IMR-90 (cell line): ENCODE results near the gene KCNE4. TPM values are rescaled to one million over a fixed set of nuclear protein-coding genes. Genes with fewer than 3 reads are reported as not detected.

ENCODE experiments used
- ATAC-seq: fragments of 200-7000 bp; cut with Tn5 transposase; 2 replicates; pipeline ENCODE4 v1.9.1; 2020; ENCODE audit warnings: low read depth, mild to moderate bottlenecking, moderate library complexity
- BruUV-seq: library from RNA; stranded (reverse); fragments of 400-500 nt; replicated peaks from 2 replicates; lab custom pipeline; 2021; lab: Mats Ljungman, UMichigan
- CTCF ChIA-PET: fragments of 300-600 bp; formaldehyde crosslinking; extraction: SDS; loops from one replicate; lab custom pipeline; 2021; ENCODE audit warnings: antibody characterized with exemption; lab: Yijun Ruan, JAX
- POLR2A ChIA-PET: fragments of 300-600 bp; sonication (Branson Sonifier 250); formaldehyde crosslinking; loops from one replicate; lab custom pipeline; 2022; ENCODE audit warnings: antibody characterized with exemption; ENCODE audit not compliant: unreplicated experiment; lab: Charles Lee
- DNase-seq: peaks from one replicate; pipeline ENCODE4 v3.0.0; 2013
- H2AFZ ChIP-seq: replicated peaks from 2 replicates; pipeline ENCODE3; 2013; ENCODE audit warnings: low read length, mild to moderate bottlenecking; ENCODE audit not compliant: poor library complexity
- H2AK5ac ChIP-seq: 2 replicates; pipeline ENCODE4 v1.6.1; 2013; ENCODE audit warnings: low read depth, low read length, inconsistent platforms
- H2AK9ac ChIP-seq: replicated peaks from 2 replicates; pipeline ENCODE3; 2013; ENCODE audit warnings: mild to moderate bottlenecking, low read depth, low read length, moderate library complexity; ENCODE audit not compliant: poor library complexity
- H2BK120ac ChIP-seq: 2 replicates; pipeline ENCODE4 v1.6.1; 2013; ENCODE audit warnings: low read depth, low read length, inconsistent platforms
- H2BK15ac ChIP-seq: 3 replicates; pipeline ENCODE4 v1.6.1; 2013; ENCODE audit warnings: low read depth, low read length, inconsistent platforms
- H2BK20ac ChIP-seq: 2 replicates; pipeline ENCODE4 v1.6.1; 2013; ENCODE audit warnings: low read depth, mild to moderate bottlenecking, inconsistent platforms, low read length, moderate library complexity
- H2BK5ac ChIP-seq: 2 replicates; pipeline ENCODE4 v1.6.1; 2013; ENCODE audit warnings: mild to moderate bottlenecking, low read depth, low read length, inconsistent platforms; ENCODE audit not compliant: poor library complexity, severe bottlenecking
- H3K14ac ChIP-seq: replicated peaks from 2 replicates; pipeline ENCODE4 v1.6.1; 2013; ENCODE audit warnings: low read depth, low read length, inconsistent platforms
- H3K18ac ChIP-seq: 2 replicates; pipeline ENCODE4 v1.6.1; 2013; ENCODE audit warnings: low read depth, low read length, control low read depth
- H3K23ac ChIP-seq: 2 replicates; pipeline ENCODE4 v1.6.1; 2013; ENCODE audit warnings: low read depth, low read length, inconsistent platforms
- H3K27ac ChIP-seq: 2 replicates; pipeline ENCODE4 v1.5.1; 2013; ENCODE audit warnings: mild to moderate bottlenecking, control low read depth, low read length; ENCODE audit not compliant: insufficient read depth
- H3K27me3 ChIP-seq: 2 replicates; pipeline ENCODE4 v1.6.1; 2013; ENCODE audit warnings: low read length; ENCODE audit not compliant: control insufficient read depth, insufficient read depth
- H3K36me3 ChIP-seq: 2 replicates; pipeline ENCODE4 v1.6.1; 2013; ENCODE audit warnings: low read length, mixed read lengths; ENCODE audit not compliant: control insufficient read depth, insufficient read depth
- H3K4ac ChIP-seq: 2 replicates; pipeline ENCODE4 v1.6.1; 2013; ENCODE audit warnings: low read depth, low read length, inconsistent platforms
- H3K4me1 ChIP-seq: 2 replicates; pipeline ENCODE4 v1.6.1; 2013; ENCODE audit warnings: low read length, mixed read lengths; ENCODE audit not compliant: control insufficient read depth, insufficient read depth
- H3K4me2 ChIP-seq: 2 replicates; pipeline ENCODE4 v1.6.1; 2013; ENCODE audit warnings: low read depth, mild to moderate bottlenecking, control low read depth, low read length, moderate library complexity
- H3K4me3 ChIP-seq: 2 replicates; pipeline ENCODE4 v1.5.1; 2013; ENCODE audit warnings: low read depth, mild to moderate bottlenecking, control low read depth, low read length, moderate library complexity; ENCODE audit not compliant: insufficient read depth
- H3K56ac ChIP-seq: 2 replicates; pipeline ENCODE4 v1.6.1; 2013; ENCODE audit warnings: low read length, inconsistent platforms; ENCODE audit not compliant: insufficient read depth; ENCODE audit errors: extremely low read depth
- H3K79me1 ChIP-seq, 2 experiments: 2 replicates each; pipeline ENCODE4 v1.6.1; 2013; ENCODE audit warnings: low read length in 2 of 2, inconsistent platforms in 1 of 2, low read depth in 1 of 2
- H3K9ac ChIP-seq: 2 replicates; pipeline ENCODE4 v1.6.1; 2013; ENCODE audit warnings: low read depth, low read length, control low read depth
- H3K9me1 ChIP-seq: 2 replicates; pipeline ENCODE4 v1.6.1; 2013; ENCODE audit warnings: low read length, inconsistent platforms; ENCODE audit not compliant: insufficient read depth
- H3K9me3 ChIP-seq: 2 replicates; pipeline ENCODE4 v1.6.1; 2013; ENCODE audit warnings: low read length; ENCODE audit not compliant: control insufficient read depth, insufficient read depth
- H4K20me1 ChIP-seq: 2 replicates; pipeline ENCODE4 v1.6.1; 2013; ENCODE audit warnings: low read length, inconsistent platforms; ENCODE audit not compliant: insufficient read depth
- H4K5ac ChIP-seq: 2 replicates; pipeline ENCODE4 v1.6.1; 2013; ENCODE audit warnings: mild to moderate bottlenecking, low read depth, low read length, control low read depth
- H4K8ac ChIP-seq, 2 experiments: 2 replicates each; pipeline ENCODE4 v1.6.1; 2013; ENCODE audit warnings: low read depth in 2 of 2, low read length in 2 of 2, control low read depth in 1 of 2, inconsistent platforms in 1 of 2
- H4K91ac ChIP-seq: 2 replicates; pipeline ENCODE4 v1.6.1; 2013; ENCODE audit warnings: low read depth, low read length, inconsistent platforms; ENCODE audit not compliant: insufficient read depth
- CEBPB ChIP-seq: IDR thresholded peaks from 2 replicates; pipeline ENCODE4 v1.6.1; 2012; ENCODE audit warnings: low read depth, low read length, improper control_type of control experiment
- CHD1 ChIP-seq: IDR thresholded peaks from 2 replicates; pipeline ENCODE4 v1.6.1; 2012; ENCODE audit warnings: low read depth, low read length, improper control_type of control experiment
- FOS ChIP-seq: fragments of 150-350 bp; IDR thresholded peaks from 2 replicates; pipeline ENCODE4 v1.6.1; 2016; ENCODE audit warnings: low read depth, low read length
- MAFK ChIP-seq: IDR thresholded peaks from 2 replicates; pipeline ENCODE4 v1.6.1; 2012; ENCODE audit warnings: low read depth, low read length, improper control_type of control experiment
- MXI1 ChIP-seq: IDR thresholded peaks from 2 replicates; pipeline ENCODE4 v1.6.1; 2012; ENCODE audit warnings: low read depth, mild to moderate bottlenecking, low read length, moderate library complexity, borderline replicate concordance
- NFE2L2 ChIP-seq: fragments of 150-350 bp; IDR thresholded peaks from 2 replicates; pipeline ENCODE4 v1.6.1; 2016; ENCODE audit warnings: low read depth, mild to moderate bottlenecking, low read length
- POLR2A ChIP-seq: IDR thresholded peaks from 2 replicates; pipeline ENCODE4 v1.6.1; 2012; ENCODE audit warnings: mild to moderate bottlenecking, low read depth, low read length
- RFX5 ChIP-seq: IDR thresholded peaks from 2 replicates; pipeline ENCODE4 v1.8.0; 2012; ENCODE audit warnings: low read depth, mild to moderate bottlenecking, low read length, moderate library complexity
- SMC3 ChIP-seq: fragments of 150-350 bp; IDR thresholded peaks from 2 replicates; pipeline ENCODE4 v1.6.1; 2016; ENCODE audit warnings: low read depth, mild to moderate bottlenecking, antibody characterized with exemption, low read length, moderate library complexity
- WGBS, 2 experiments: methylation state at CpG; one replicate each; pipeline versions ENCODE4 v1.1.5 to v1.1.7; 2013; ENCODE audit warnings: missing lambda C conversion rate in 2 of 2; ENCODE audit not compliant: insufficient read length in 1 of 2; ENCODE audit errors: extremely low coverage in 2 of 2; 5-methylcytosine and 5-hydroxymethylcytosine counted together
- dilution Hi-C: fragments of 300-500 bp; cut with HindIII; formaldehyde crosslinking; loops from one replicate; pipeline ENCODE4 v1.14.3; 2018; ENCODE audit warnings: low sequenced_read_pairs; ENCODE audit not compliant: unreplicated experiment
- in situ Hi-C: fragments of 300-500 bp; cut with MboI; formaldehyde crosslinking; loops from 3 replicates; pipeline ENCODE4 v1.14.3; 2019; ENCODE audit warnings: low sequenced_read_pairs, inconsistent platforms, mixed read lengths
- intact Hi-C: fragments of 100-400 bp; cut with micrococcal nuclease; formaldehyde crosslinking; loops from 2 replicates; pipeline ENCODE4 v1.10.0; 2022
- polyA plus RNA-seq, 3 experiments: library from polyadenylated mRNA; depleted of rRNA; stranded (reverse); fragments of >200 nt; gene quantifications; 2 replicates each; pipeline ENCODE4 v1.2.3, GENCODE V29; 2012; ENCODE audit warnings: low replicate concordance in 1 of 3
- total RNA-seq: library from RNA; depleted of rRNA; stranded (reverse); fragments of >200 nt; gene quantifications from 2 replicates; pipeline ENCODE4 v1.2.3, GENCODE V29; 2012

Gene KCNE4
- total and polyA plus RNA-seq, 2 of the 4 experiments (the other 2 are of a cell fraction), result 6.6 to 6.8 TPM

- no peaks in the 10 kb centered on the region for H4K20me1 ChIP-seq
- peak overlapping the region; percentile 60 for H2AFZ ChIP-seq
- no peaks in the 10 kb centered on the region for H3K27me3 ChIP-seq
- intact Hi-C loops (no loop called here), in situ Hi-C loops (no loop called here), dilution Hi-C loops (no loop called here)
- peak overlapping the region in 1 of 2 experiments; percentile 55; a peak in 3 of 4 replicates for H4K8ac ChIP-seq
- peak; percentile 97 for DNase-seq
- peak overlapping the region; percentile 12 for H2AK9ac ChIP-seq
- H3K4me1 ChIP-seq, result peaks cover 19% of the 10 kb centered on the region
- peak overlapping the region; percentile 26; the same call in 1 of the 2 replicates for H2AK5ac ChIP-seq
- H3K4me3 ChIP-seq, result no peak overlapping the region; the same call in 1 of the 2 replicates
- peaks cover 15% of the 10 kb centered on the region for H3K9me1 ChIP-seq
- WGBS, 2 experiments, result 0% methylated on average over 2 of the region's 4 CpGs; no CpG with 5 or more reads in 1 of the 2 experiments
- peak overlapping the region; percentile 47; the same call in 1 of the 2 replicates for H3K56ac ChIP-seq
- peak overlapping the region; percentile 68 for H3K27ac ChIP-seq
- H3K14ac ChIP-seq, result peak overlapping the region; percentile 58
- H3K79me1 ChIP-seq, result 0 out of 4 replicates have a peak, but pooled peaks cover 0 to 3% of the 10 kb centered on the region in 2 experiments
- H4K5ac ChIP-seq, result peak overlapping the region; percentile 21; the same call in 1 of the 2 replicates
- peak overlapping the region; percentile 29; the same call in 2 of the 3 replicates for H2BK15ac ChIP-seq
- H2BK120ac ChIP-seq, result peak overlapping the region; percentile 75
- peak overlapping the region; percentile 19; the same call in 1 of the 2 replicates for H3K9ac ChIP-seq
- peak overlapping the region; percentile 38 for H2BK20ac ChIP-seq
- peak; percentile 71 for ATAC-seq
- peak overlapping the region; percentile 64 for H3K4ac ChIP-seq
- no TSS peak for BruUV-seq
- H4K91ac ChIP-seq, result peak overlapping the region; percentile 56
- H2BK5ac ChIP-seq, result peak overlapping the region; percentile 83
- H3K9me3 ChIP-seq, result no peaks in the 10 kb centered on the region
- POLR2A ChIA-PET, result no interaction called here
- H3K4me2 ChIP-seq, result peak overlapping the region; percentile 55
- no peaks in the 10 kb centered on the region for H3K36me3 ChIP-seq
- H3K23ac ChIP-seq, result peak overlapping the region; percentile 15
- H3K18ac ChIP-seq, result peak overlapping the region; percentile 86
- CTCF ChIA-PET, result no interaction called here
- TF ChIP-seq POLR2A (no peak), FOS (peak; percentile 9; the same call in 1 of the 2 replicates), MXI1 (no peak), SMC3 (no peak), NFE2L2 (peak; percentile 78; the same call in 1 of the 2 replicates), RFX5 (no peak), CEBPB (peak; percentile 97), MAFK (no peak), CHD1 (no peak)
Measured at GRCh38 chr2:223047260-223047761, 4.7 kb upstream of the KCNE4 start.
